Fibroblast of skin of left quadriceps (primary cell): ENCODE measurements around the gene CD63.

Source experiments
- DNase-seq, 2 experiments: peaks; one replicate each; pipeline ENCODE4 v3.0.0-alpha.2; 2013; ENCODE audit warnings: low read depth in 2 of 2

The CD63 gene

GRCh38 chr12:55739025-55739378 lies 10.2 kb upstream of the CD63 start:
- DNase-seq = no peak

- DNase-seq = peak; percentile 76 to 78
Measured at GRCh38 chr12:55738123-55739024, 9.6 kb upstream of the CD63 start.

DNA sequence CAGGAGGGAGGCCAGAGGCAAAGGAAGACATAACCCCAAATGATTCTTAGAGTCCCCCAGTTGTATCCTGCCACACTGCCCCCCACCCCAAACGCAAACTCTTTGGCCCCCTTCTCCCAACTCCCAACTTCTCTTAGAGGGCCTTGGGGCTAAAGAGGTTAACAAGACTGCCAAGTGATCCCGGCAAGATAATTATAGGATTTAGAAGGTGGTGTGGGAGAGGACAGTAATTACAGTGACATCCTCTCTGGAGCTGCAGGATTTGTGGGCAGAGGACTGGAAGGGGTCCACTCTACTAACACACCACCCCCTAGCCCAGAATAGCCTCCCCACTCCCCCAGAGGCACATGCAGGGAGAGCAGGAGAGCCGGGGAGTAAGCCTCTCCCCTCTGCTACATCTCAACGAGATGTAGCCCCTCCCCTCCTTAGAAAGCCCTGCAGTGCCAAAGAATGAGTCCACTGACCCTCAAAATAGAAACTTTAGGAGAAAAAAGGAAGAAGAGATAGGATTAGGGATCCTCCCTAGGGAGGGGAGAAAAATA lies 8.8 kb upstream of the CD63 start:
- DNase-seq = no peak

DNA sequence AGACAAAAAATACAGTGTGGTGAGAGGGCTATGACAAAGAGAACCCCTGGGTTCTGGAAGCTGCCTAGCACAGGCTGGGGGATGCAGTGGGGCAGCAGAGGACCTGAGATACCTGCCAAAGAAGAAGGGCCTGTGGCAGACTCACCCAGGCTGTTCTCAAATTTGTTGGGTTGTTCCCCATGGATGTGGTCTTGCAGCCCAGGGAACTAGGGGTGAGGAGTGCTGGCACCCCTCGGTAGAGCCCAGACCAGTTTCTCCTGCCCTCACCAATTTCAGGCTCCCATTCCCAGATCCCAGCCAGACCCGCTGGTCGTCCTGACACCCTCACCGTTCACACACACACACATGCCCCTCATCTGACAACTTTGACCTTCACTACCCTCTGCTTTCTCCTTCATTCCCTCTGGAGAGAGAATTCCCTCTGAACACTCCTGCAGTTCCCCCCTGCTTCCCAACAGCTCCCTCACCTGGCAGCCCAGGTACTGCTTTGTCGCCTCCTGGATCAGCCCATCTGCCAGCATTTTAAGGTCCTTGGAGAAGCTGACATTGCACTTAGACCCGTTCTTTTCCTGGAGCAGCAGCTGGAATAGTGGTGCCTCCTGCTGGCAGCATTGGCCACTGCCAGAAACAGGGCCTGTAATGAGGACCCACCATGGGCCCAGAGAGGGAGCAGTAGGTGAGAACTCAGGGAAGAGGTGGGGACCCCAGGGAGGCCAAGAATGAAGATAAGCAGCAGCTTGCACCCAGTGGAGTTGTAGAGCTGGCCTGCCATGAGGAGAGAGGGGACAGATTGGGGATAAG lies 8.2 kb upstream of the CD63 start:
- DNase-seq = no peak

DNA sequence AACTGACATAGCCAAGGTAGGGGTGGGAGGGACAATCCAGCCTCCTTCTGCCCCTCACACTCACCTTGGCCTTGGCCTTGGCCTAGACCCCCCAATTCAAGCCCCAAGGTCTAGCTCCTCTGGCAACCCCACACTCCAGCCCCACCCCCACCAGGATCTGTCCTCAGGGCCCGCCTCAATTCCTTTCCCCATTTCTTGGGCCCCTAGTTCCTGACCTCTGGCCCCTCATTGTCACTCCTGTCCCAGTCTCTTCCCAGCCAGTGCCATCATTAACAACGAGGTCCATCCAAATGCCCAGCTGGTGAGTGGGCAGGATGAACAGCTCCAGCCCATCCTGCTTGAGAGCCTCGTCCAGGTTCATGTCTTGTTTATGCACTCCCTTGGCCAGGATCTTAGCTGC lies 7.3 kb upstream of the CD63 start:
- DNase-seq = no peak

- DNase-seq = no peak
Measured at GRCh38 chr12:55734595-55734994, 5.8 kb upstream of the CD63 start.

DNA sequence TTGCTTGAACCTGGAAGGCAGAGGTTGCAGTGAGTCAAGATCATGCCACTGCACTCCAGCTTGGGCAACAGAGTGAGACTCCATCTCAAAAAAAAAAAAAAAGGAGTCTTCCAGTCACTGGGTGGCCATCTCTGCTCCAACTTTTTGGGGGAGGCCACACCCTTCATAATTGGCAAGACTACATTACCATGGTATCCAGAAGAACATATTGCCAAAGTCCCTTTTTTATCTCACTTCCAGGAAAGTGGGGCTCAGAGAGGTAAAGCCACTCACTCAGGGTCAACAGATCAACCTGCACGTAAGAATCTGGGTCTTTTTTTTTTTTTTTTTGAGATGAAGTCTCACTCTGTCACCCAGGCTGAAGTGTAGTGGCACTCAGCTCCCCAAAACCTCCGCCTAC lies 5.0 kb upstream of the CD63 start:
- no peak for DNase-seq

DNA sequence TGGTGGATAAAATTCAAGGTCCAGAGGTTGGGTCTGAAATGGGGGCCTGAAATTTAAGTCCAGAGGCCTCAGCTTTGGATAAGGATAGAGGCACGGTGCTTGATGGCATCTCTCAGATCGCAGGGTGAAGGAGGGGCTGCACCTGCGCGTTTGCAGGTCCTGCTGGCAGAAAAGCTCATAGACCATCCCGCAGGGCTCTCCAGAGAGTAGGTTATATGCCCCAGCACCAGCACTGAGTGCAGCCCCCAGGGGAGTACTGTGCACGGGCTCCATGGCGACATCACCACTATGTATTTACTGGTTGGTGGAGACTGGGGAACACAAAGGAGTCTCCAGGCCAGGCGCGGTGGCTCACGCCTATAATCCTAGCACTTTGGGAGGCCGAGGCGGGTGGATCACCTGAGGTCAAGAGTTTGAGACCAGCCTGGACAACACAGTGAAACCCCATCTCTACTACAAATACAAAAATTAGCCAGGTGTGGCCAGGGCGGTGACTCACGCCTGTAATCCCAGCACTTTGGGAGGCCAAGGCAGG lies 4.3 kb upstream of the CD63 start:
- no peak for DNase-seq

DNA sequence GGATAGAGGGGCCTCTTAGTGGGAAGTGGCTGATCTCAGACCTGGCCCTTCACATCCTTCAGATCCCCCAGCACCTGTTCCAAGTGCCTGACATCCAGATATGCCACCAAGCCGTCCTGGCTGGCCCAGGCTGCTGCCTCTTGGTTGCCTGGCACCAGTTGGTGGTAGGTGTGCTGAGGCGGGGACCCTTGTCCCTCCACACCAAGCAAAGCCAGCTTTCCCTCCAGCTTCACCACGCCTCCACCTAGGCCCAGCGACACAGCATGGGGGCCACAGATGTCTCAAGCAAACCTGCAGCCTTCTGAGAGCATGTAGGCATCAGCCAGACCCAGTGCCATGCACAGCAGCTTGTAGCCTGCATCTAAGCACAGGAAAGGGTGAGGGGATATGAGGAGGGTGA lies 3.5 kb upstream of the CD63 start:
- DNase-seq = no peak

DNA sequence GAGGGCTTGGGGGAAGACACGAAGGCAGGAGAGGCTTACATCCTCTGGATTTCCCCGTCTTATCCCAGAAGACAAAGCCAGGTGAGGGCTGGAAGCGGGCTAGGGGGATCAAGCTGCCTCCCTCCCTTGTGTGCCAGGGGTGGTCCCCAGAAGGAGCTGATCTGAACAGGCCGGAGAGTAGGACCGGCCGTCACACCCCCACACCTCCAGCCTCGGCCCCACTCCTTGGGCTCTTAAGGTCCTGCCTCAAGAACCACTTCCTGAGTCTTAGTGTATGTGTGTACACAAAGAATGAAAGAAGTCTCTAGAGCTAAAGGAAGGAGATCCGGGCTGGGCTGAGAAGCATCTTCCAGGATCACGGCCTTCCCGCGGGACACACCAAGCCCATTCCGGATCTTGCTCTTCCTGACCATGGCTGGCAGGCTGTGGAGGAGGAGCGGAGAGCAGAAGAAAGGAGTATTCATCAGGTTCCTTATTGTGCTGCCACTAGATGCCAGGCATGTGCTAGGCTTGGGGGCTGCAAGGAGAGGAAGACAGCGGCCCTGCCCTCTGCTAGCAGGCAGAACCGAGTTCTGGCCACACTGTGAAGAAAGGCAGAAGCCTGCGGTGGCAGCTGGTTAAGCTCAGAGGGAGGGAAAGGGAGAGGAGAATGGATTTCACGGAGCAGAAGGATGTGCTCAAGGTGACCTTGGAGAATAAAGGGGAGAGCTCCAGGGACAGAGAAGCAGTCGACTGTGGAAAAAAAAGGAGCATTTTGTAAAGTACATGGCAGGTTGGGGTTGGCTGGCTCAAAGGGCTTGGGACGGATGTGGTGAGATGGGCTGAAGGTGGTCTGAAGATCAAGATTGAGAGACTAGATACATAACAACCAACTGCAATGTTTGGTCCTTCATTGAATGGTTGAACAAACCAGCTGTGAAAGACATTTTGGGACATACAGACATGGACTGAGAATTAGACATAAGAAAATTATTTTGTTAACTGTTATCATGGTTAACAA lies 1.3 kb upstream of the CD63 start:
- no peak for DNase-seq

DNA sequence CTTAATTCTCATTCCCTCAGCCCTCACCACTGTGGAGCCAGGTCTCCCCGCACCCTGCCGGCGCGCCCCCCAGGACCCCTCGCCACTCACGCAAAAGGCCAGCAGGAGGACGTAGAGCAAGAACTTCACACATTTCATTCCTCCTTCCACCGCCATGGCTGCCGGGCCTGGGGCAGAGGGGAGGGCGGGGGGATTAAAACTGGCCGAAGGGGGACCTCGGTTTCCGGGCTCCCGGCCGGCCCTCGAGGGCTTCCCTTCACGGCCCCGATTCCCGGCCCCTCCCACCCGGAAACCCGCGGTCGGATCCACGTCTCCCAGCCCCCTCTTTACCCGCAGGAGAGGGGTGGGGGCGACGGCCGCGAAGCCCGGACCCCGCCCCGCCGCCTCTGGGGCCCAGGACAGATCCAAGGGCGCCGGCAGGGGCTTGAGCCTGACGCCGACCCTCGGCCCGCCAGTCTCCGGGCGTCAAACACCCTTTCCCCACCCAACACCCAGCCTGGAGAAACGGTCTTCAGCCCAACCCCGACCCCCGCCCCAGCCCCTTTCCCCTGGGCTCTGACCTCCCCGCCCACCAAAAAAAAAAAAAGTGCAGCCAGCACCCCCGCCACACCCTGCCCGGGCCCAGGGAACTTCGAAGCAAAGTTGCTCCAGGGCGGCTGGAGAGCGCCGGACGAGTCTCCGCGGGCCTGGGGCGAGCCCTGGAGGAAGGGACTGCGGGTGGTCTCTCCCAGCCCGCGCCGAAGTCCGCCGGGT lies 447 bp downstream of the CD63 start:
- peak in 1 of 2 experiments; percentile 42 for DNase-seq

DNA sequence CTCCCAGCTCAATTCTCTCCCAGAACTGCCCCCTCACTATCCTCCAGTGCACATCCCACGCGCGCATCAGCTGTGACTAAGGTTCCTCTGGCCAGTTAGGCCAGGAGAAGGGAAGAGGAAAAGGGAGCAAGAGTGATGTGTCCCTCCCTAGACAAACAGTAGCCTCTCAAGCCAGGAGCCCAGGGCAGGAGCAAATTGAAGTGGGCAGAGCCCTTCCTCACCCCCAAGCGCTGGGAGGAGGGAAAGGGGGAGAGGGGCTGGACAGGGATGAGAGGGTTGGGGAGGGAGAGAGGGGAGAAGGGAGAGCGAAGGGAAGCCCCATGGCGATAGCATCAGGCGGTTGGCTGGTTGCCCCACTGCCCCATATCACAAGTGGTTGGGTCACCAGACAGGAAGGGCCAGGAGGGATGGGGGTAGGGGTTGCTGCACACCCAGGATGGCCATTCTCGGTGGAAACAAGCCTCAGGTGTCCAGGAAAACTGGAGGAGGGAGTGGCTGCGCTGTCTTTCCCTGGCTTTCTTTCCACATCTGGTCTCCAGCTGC lies 1.1 kb downstream of the CD63 start:
- DNase-seq = no peak

DNA sequence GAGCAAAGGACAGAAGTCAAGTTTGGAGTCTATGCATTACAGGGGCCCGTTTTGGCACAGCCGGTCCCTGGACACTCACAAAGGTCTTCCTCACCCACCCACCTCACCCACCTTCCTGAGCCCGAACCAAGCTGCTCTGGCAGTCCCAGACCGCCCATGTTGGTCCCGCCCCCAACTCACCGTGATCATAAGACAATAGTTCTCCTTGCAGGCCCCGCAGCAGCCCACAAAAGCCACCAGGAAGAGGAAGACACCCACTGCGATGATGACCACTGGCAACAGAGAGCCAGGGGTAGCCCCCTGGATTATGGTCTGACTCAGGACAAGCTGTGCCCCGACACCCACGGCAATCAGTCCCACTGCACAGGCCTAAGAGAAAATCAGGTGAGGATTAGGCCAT lies 1.8 kb downstream of the CD63 start:
- no peak for DNase-seq

GRCh38 chr12:55725556-55725955 lies 3.3 kb downstream of the CD63 start:
- DNase-seq = no peak

DNA sequence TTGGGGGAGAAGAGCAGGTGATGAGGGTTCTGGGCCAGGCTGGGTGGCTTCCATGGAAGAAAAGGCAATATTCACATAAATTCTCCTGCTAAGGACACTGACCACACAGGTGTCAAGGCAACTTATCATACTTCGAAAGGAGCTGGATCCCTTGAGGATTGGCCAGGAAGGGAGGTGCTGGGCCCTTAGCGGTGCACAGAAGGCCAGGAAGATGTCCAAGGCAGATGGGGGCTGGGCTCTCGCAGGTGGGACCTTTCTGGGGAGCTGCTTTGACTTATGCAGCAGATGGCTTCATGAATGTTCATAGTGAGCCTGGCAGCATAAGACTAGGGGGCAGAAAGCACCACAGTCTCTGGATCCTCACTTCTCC lies 3.9 kb downstream of the CD63 start:
- no peak for DNase-seq

DNA sequence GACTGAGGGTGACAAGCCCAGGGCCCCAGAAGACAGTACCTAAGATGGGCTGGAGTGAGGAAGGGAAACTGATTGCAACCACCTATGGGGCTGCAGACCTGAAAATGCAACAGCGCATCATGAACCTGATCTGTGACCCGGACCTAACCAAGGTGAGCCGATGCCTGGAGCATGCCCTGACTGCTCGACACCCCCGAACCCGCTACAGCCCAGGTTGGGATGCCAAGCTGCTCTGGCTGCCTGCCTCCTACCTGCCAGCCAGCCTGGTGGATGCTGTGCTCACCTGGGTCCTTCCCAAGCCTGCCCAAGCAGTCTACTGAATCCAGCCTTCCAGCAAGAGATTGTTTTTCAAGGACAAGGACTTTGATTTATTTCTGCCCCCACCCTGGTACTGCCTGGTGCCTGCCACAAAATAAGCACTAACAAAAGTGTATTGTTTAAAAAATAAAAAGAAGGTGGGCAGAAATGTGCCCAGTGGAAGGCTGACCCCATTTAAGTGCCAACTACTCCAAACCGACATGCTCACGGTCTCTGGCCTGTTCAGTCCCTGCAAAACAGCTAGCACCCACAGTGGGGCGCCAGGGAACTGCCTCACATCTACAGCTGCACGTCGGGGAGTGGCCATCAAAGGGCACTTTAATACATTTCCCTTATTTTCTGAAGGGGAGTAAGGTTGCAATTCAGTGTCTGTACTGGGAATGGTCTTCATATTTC lies 4.4 kb downstream of the CD63 start:
- no peak for DNase-seq

DNA sequence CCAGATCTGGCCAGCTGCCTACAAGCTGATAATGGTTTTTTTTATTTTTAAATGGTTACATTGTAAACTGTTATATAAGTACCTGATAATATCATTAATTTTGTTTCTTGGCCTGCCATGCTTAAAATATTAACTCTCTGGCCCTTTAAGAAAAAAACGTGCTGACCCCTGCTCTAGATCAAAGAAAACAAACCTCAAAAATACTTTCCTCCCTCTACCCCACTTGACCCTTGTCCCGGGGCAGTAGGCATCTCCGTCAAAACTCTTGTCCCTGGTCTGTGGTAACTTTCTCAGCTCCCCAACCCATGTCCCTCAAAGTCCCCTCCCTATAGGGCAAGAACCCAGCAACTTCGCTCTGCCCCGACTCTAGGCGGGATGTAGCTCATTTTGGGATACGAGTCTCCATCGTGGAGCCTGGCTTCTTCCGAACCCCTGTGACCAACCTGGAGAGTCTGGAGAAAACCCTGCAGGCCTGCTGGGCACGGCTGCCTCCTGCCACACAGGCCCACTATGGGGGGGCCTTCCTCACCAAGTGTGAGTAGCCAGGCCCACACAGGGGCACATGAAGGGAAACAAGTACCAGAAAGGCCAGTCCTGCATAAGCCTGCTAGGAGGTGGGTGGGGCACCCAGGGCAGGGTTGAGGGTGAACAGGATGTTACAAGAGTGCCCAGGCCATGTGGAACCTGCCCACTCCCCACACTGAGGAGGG lies 5.1 kb downstream of the CD63 start:
- no peak for DNase-seq

- DNase-seq = no peak
Measured at GRCh38 chr12:55722948-55723347, 5.9 kb downstream of the CD63 start.

DNA sequence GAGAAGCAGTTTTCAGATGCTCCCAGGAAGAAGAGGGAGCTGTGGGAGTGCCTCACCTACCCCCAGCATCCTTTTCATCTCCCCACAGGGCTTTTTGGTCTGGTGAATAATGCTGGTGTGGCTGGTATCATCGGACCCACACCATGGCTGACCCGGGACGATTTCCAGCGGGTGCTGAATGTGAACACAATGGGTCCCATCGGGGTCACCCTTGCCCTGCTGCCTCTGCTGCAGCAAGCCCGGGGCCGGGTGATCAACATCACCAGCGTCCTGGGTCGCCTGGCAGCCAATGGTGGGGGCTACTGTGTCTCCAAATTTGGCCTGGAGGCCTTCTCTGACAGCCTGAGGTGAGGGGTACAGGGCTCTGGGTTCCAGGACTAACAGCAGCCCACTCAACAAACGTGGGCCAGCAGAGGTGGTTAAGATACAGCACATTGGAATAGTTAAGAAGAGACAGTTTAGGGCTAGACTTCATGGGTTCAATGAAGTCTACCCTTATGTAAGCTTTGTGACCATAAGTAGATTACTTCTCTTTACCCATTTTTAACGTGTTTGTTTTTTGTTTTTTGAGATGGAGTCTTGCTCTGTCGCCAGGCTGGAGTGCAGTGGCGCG lies 7.1 kb downstream of the CD63 start:
- no peak for DNase-seq
